ENCODE data around the gene RPS27L.
A peak's percentile ranks its signal among the peaks of the same experiment; 100 is the strongest.

The RPS27L gene

DNA sequence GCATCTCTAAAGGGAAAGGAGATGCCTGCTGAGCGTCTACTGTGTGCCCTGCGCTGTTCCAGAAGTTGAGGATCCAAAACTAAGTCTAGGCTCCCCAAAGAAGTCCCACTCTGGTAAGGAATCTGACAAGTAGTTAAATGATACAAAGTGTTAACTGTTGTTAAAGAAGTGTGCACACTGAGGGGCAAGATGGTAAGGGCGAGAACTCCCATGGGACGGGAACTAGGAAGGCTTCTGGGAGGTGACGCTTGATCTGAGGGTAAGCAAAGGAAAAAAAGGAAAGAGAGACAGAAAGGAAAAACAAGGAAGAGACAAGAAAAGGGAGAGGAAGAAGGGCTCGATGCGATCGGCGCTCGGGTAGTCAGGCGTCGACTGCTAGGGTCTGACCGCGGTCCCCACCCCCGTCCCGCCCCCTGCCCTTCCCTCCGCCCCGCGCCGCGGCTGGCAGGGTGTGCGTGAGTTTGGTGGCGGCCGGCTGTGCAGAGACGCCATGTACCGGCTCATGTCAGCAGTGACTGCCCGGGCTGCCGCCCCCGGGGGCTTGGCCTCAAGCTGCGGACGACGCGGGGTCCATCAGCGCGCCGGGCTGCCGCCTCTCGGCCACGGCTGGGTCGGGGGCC, 35.8 kb downstream of the RPS27L start, which contains the start of gene LACTB (continued):
- peak; percentile 31 for TF ChIP-seq ZBTB26 (tag by site-specific recombination; optimal IDR thresholded peaks at IDR 0.05)
- TF ChIP-seq ZNF610 (tag by site-specific recombination; IDR thresholded peaks at IDR 0.05; ENCODE audit: borderline replicate concordance) = no peak
- TF ChIP-seq, protein P1, sequence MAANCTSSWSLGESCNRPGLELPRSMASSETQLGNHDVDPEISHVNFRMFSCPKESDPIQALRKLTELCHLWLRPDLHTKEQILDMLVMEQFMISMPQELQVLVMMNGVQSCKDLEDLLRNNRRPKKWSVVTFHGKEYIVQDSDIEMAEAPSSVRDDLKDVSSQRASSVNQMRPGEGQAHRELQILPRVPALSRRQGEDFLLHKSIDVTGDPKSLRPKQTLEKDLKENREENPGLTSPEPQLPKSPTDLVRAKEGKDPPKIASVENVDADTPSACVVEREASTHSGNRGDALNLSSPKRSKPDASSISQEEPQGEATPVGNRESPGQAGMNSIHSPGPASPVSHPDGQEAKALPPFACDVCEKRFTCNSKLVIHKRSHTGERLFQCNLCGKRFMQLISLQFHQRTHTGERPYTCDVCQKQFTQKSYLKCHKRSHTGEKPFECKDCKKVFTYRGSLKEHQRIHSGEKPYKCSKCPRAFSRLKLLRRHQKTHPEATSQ (tag by site-specific recombination; IDR thresholded peaks at IDR 0.05) = no peak
- TF ChIP-seq ZFHX2 (tag by site-specific recombination; conservative IDR thresholded peaks at IDR 0.05) = peak; percentile 48
- TF ChIP-seq ZNF274 (IDR thresholded peaks at IDR 0.05; ENCODE audit: low read length) = no peak
- TF ChIP-seq ZNF274 (tag by site-specific recombination; IDR thresholded peaks at IDR 0.05; ENCODE audit: borderline replicate concordance) = no peak
- TF ChIP-seq ZFP69B (tag by site-specific recombination; IDR thresholded peaks at IDR 0.05) = peak; percentile 64; the same call in 1 of the 2 replicates
- no peak for TF ChIP-seq ZFP41 (tag by site-specific recombination; IDR thresholded peaks at IDR 0.05; ENCODE audit: borderline replicate concordance)
- TF ChIP-seq ZNF132 (tag by site-specific recombination; IDR thresholded peaks at IDR 0.05; ENCODE audit: borderline replicate concordance) = no peak
- TF ChIP-seq ZNF350 (tag by site-specific recombination; IDR thresholded peaks at IDR 0.05) = no peak
- TF ChIP-seq KLF16 (tag by site-specific recombination; IDR thresholded peaks at IDR 0.05) = peak; percentile 98
- TF ChIP-seq ZBTB21 (tag by site-specific recombination; IDR thresholded peaks at IDR 0.05) = no peak
- TF ChIP-seq GLI4 (tag by site-specific recombination; IDR thresholded peaks at IDR 0.05) = no peak
- TF ChIP-seq BCL11A (tag by site-specific recombination; IDR thresholded peaks at IDR 0.05; ENCODE audit: low read depth) = no peak
- TF ChIP-seq, protein P2, sequence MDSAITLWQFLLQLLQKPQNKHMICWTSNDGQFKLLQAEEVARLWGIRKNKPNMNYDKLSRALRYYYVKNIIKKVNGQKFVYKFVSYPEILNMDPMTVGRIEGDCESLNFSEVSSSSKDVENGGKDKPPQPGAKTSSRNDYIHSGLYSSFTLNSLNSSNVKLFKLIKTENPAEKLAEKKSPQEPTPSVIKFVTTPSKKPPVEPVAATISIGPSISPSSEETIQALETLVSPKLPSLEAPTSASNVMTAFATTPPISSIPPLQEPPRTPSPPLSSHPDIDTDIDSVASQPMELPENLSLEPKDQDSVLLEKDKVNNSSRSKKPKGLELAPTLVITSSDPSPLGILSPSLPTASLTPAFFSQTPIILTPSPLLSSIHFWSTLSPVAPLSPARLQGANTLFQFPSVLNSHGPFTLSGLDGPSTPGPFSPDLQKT (IDR thresholded peaks at IDR 0.05; ENCODE audit: borderline replicate concordance, low read depth, low read length) = no peak
- TF ChIP-seq ZNF155 (tag by site-specific recombination; IDR thresholded peaks at IDR 0.05) = no peak
- TF ChIP-seq ZBTB8A (tag by site-specific recombination; IDR thresholded peaks at IDR 0.05) = no peak
- no peak for TF ChIP-seq ZNF624 (tag by site-specific recombination; IDR thresholded peaks at IDR 0.05)
- peak; percentile 76 for TF ChIP-seq ZIC2 (tag by site-specific recombination; IDR thresholded peaks at IDR 0.05)
- peak; percentile 43; the same call in 1 of the 2 replicates for TF ChIP-seq ZNF335 (tag by site-specific recombination; conservative IDR thresholded peaks at IDR 0.05)
- no peak for TF ChIP-seq ZNF777 (tag by site-specific recombination; IDR thresholded peaks at IDR 0.05; ENCODE audit: borderline replicate concordance)
- TF ChIP-seq ZNF138 (tag by site-specific recombination; IDR thresholded peaks at IDR 0.05; ENCODE audit: borderline replicate concordance) = no peak
- TF ChIP-seq ZSCAN4 (tag by site-specific recombination; IDR thresholded peaks at IDR 0.05) = peak; percentile 73
- no peak for TF ChIP-seq ZNF121 (tag by site-specific recombination; IDR thresholded peaks at IDR 0.05)
- TF ChIP-seq FEZF1 (tag by site-specific recombination; IDR thresholded peaks at IDR 0.05) = peak; percentile 18; the same call in 1 of the 2 replicates
- TF ChIP-seq ZNF580 (tag by site-specific recombination; IDR thresholded peaks at IDR 0.05) = peak; percentile 68; the same call in 1 of the 2 replicates
- TF ChIP-seq, protein P3, sequence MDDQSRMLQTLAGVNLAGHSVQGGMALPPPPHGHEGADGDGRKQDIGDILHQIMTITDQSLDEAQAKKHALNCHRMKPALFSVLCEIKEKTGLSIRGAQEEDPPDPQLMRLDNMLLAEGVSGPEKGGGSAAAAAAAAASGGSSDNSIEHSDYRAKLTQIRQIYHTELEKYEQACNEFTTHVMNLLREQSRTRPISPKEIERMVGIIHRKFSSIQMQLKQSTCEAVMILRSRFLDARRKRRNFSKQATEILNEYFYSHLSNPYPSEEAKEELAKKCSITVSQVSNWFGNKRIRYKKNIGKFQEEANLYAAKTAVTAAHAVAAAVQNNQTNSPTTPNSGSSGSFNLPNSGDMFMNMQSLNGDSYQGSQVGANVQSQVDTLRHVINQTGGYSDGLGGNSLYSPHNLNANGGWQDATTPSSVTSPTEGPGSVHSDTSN (CRISPR knock-in tag; IDR thresholded peaks at IDR 0.05) = no peak
- TF ChIP-seq INSM2 (tag by site-specific recombination; IDR thresholded peaks at IDR 0.05) = no peak
- peak; percentile 12 for TF ChIP-seq KLF1 (tag by site-specific recombination; IDR thresholded peaks at IDR 0.05)
- TF ChIP-seq ZNF48 (tag by site-specific recombination; IDR thresholded peaks at IDR 0.05) = no peak
- TF ChIP-seq ZNF76 (tag by site-specific recombination; IDR thresholded peaks at IDR 0.05; ENCODE audit: borderline replicate concordance, low read depth) = peak; percentile 33; the same call in 1 of the 2 replicates
- no peak for TF ChIP-seq SALL2 (tag by site-specific recombination; IDR thresholded peaks at IDR 0.05; ENCODE audit: borderline replicate concordance)
- no peak for TF ChIP-seq ZNF529 (tag by site-specific recombination; IDR thresholded peaks at IDR 0.05; ENCODE audit: insufficient replicate concordance)

Measured in HEK293 (cell line).